HK-2 (cell line): ENCODE measurements around the gene CLNK.

ENCODE experiments used
- DNase-seq: peaks from one replicate; pipeline ENCODE4 v3.0.0-alpha.2; 2018; ENCODE audit not compliant: unreplicated experiment

CLNK gene

DNA sequence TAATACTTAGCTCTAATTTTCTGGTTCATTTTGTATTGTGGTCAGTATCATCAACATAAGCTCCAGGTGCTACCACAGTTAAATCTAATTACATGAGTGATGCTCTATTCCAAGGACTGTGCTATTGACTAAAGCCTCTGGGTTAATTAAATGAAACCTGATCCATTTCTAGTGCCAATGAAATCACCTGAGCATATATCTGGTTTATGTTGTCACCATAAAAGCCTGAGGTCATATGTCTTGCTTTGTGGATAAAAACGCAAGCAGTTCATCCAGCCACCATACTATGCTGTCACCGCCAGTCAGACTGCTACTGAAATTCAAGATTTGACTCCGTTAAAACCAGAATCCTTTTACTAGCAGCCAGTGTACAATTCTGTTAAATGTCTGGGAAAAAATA lies 163.1 kb downstream of the CLNK start:
- DNase-seq: no peak

DNA sequence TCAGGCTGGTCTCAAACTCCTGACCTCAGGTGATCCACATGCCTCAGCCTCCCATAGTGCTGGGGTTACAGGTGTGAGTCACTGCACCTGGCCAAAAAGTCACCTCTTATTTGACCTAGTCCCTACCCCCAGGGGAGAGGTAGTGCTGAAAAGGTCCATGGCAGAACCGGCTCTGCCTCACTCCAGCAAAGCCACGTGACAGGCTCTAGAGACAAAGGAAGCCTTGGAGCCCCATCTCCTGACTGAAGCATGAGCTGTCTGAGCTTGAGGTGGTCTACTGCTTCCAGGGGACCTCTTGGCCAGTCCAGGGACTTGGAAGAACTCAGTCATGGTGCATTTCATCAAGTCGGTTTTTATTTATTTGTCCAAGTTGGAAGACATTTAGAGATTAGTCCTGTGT lies 174.8 kb downstream of the CLNK start:
- DNase-seq: no peak

DNA sequence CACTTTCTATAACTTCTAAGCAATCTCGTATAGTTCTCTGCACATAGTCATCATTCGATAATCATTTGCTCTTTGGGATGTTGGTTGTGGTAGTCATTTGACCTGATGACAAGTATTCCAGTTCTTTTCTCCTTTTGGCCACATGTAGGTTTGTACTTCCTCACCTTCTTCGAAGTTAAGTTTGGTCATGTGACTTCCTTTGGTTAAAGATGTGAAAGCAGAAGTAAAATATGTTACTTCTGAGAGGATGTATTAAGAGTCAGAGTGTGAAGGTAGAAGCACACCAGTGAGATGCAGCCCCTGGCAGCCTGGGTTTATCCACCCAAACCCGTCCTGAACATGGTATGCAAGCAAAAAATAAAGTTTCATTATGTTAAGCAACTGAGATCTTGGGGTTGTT lies 178.5 kb downstream of the CLNK start:
- DNase-seq: no peak

DNA sequence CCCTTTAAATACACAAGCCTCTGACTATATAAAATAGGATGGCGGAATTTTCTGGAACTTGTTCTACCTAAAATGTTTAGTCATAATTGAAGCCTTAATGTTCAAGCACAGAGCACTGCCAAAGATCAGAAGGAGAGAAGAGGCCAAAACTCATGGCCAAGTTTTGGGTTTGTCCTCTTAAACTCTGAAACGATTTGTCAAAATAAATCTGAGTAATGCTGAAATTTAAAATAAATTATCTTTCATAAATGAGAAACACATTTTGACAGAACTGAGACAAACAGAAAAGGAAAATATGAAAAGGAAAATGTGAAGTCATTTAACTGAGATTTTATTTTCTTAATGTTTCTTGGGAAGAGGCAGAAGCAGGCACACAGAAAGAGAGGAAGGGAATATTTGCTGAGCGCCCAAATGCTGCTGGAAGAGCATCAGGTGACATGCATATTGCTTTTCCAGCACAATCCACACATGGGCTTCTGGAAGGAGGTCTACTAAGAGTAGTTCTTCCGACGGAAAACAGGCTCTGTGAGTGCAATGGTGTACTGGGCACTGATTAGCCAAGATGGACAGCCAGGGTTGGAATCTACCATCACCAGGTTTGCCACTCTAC lies 179.9 kb downstream of the CLNK start:
- DNase-seq: no peak

DNA sequence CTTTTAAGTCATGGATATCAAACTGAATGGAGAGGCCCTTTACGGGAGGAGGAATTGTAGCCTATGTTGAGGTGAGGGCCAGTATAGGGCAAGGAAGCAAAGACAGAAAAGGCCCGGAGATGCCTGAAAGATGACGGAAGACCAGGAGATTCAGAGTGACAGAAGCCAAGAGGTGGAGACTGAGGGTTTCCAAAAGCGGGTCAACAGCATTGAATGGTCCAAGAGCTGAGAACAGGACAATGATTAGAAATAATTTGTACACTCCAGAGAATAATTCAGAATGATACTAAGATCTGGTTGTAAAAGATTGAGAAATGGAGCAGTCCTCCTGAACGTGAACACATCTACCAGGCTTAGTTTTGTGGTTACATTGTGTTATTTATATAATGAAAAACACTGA lies 181.9 kb downstream of the CLNK start:
- DNase-seq: no peak

DNA sequence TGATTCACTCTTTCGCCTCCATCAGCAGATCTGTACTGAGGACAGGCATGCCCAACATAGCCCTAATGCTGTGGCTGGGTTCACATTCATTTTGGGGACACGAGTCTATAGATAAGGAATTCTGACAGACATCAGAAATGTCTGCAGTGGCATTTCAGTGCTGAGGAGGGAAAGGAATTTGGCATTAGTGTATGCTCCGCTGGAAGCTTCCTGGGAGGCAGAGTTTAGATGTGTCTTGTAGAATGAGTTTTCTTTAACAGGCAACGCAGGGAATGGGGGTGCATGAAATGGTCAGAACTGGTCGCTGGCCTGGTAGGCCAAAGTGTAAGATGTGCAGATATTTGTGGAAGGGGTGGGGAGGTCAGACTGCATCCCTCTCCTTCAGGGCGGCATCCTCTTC lies 183.8 kb downstream of the CLNK start:
- DNase-seq: no peak

DNA sequence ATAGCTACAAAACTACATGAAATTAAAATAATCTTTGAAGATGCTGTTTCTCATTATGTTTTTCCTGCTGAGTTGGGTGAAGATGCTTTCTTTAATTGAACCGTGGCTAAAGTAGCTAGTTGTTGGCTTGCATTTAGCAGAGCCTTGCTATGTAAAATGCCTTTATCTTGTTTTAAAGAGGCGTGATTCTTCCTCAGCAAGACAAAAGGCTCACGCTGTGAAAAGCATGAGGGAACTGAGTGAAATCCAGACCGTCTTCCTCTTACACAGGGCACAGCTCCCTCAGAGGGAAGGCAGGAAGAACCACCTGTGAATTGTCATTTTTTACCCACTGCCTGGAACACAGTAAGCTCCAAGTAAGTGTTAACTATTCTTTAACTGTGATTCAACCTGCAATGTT lies 188.4 kb downstream of the CLNK start:
- no peak for DNase-seq

DNA sequence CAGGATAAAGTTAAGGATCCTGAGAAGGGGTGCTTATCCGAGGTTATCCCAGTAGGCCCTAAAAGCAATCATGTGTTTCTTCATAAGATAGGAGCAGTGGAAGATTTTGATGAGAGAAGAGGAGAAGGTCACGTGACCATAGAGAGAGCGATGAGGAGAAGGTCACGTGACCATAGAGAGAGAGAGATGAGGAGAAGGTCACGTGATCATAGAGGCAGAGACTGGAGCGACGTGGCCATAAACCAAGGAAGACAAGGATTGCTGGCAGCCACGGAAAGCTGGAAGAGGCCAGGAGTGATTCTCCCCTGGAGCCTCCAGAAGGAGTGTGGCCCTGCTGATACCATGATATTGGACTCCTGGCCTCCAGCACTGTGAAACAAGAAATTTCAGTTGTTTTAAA lies 188.9 kb downstream of the CLNK start:
- DNase-seq: no peak

DNA sequence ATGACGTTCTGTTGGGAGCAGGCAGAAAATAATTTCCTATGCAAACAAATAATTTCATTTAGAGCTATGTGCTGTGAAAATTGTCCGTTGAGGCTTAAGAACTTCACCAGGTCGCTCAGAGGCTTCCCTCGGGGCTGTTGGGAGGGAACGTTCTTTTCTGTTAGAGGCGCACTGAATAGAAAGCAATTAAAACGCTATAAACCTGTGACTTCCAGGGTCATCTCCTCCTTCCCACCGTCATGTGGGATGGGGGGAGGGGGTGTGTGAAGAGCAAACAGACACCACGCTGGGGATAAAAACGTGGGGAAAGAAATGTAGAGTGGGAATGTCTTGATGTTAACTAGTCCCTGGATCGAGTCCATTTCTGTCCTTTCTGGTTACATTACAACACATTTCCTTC lies 192.1 kb downstream of the CLNK start:
- DNase-seq: no peak

DNA sequence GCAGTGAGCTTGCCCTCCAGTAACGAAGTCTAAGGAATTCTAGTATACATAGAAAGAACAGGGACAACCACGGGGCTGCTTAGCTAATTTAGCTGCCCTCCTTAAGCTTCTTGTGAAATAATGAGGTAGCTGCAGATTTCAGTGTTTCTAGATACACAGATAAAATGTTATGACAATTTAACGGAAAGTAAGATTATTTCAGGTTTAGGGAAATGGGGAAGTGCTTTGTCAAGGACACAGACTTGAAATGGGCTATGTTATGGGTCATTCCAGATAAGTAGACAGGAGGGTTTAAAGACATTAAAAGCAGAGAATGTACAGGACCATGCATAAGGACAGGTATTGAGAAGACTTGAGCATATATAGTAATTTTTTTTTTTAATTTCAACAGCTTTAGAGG lies 193.2 kb downstream of the CLNK start:
- no peak for DNase-seq

DNA sequence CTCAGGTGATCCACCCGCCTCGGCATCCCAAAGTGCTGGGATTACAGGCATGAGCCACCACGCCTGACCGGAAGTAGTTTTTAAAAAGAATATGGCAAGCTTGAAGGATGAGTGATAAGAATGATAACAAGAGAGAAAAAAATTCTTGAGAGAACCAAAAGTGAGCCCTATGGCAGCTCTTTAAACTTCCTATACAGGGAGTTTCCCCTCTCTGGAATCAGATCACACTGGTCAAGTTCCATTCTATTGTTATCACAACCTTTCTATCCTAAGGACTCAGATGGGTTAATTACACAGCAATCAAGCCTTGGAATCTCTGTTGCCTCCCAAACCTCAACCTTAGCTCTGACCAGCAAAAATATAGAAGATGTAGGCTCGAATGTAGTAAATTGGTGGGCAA lies 193.6 kb downstream of the CLNK start:
- no peak for DNase-seq

DNA sequence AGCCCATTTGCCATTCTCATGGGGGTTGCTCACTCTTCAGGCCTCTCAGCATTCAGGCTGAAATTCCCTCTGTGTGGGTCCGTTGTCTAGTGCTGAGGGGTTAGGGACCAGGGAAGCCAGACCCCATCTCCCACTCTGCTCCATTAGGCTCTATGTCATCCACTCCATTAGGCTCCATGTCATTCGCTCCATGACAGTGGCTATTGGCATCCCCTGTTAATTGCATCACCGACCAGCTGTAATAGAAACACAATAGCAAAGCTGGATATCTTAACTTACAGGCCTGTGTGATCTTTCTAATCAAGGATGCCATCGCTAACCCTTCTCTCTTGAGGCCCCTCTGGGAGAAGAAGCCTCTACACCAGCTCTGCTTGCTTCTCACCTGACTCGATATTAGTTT lies 201.7 kb downstream of the CLNK start:
- no peak for DNase-seq

DNA sequence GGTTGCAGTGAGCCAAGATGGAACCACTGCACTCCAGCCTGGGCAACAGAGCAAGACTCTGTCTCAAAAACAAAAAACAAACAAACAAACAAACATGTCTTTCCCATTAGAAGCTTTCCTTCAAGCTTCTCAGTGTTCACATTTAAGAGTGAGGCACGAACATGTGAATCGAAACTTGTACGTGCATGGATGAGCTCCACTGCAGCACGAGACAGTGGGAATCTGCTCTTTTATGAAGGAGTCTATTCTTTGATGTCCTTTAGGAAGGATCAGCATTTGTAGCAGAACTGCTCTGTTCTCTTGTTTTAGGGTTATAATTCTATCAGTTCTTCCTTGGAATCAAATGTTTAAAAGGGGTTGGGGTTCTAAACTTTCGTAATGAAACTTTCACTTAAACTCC lies 204.0 kb downstream of the CLNK start:
- no peak for DNase-seq

DNA sequence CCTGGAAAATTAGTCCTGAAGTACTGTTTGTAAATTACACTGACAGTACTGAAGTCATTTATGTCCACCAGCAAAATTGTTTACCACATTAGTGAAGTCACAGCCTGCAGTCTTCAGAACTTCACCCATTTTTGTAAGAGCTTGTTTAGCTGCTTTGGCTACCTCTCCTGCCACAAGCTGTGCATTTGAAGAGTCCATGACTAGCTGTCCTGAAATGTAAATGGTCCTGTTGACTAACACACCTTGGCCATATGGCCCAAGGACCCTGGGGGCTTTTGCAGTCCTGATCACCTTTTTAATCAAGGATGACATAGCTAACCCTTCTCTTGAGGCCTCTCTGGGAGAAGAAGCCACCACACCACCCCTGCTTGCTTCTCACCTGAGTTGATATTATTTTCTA lies 205.9 kb downstream of the CLNK start:
- no peak for DNase-seq

DNA sequence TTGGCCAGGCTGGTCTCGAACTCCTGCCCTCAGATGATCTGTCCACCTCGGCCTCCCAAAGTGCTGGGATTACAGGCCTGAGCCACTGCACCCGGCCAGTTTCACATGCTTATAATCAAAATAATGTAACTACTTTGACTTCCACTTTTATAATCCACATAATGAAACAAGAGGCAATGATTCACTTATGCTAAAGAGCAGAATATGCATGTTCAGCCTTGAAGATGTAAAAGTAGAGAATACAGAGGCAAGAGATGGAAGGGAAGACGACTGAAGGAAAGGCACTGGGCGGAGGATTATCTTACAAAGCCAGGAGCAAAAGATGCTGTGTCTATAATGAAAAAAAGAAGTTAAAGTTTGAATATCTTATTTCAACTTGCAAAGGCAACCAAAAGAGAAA lies 214.1 kb downstream of the CLNK start:
- DNase-seq: no peak

DNA sequence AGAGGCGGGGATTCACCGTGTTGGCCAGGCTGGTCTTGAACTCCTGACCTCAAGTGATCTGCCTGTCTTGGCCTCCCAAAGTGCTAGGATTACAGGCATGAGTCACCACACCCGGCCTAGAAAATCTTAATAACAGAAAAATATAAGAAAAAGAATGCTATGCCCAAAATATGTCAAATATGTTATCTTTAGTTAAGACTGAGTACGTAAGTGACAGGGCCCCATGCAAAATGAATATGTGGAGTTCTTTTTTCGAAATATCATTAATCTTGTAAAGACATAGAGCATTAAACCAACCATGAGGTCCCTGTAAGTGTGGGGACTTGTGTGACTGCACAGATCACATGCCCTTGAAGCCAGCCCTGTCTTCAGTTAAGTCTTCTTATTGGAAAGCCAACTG lies 218.4 kb downstream of the CLNK start:
- no peak for DNase-seq

DNA sequence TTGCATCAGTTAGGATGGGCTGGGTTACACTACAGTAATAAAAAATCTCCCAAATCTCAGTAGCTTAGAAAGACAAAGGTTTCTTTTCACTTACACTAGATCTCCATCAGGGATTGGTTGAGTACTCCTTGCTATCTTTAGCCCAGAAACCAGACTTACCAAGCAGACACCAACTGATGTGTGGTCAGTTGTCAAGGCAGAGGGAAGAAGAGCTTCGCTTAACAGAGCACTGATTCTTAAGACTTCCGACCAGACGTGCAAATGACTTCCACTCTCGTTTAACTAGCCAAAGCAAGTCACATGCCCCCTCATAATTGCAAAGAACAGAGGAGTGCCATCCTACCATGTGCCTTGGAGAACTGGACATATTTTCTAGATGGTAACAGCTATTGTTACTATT lies 221.7 kb downstream of the CLNK start:
- no peak for DNase-seq

DNA sequence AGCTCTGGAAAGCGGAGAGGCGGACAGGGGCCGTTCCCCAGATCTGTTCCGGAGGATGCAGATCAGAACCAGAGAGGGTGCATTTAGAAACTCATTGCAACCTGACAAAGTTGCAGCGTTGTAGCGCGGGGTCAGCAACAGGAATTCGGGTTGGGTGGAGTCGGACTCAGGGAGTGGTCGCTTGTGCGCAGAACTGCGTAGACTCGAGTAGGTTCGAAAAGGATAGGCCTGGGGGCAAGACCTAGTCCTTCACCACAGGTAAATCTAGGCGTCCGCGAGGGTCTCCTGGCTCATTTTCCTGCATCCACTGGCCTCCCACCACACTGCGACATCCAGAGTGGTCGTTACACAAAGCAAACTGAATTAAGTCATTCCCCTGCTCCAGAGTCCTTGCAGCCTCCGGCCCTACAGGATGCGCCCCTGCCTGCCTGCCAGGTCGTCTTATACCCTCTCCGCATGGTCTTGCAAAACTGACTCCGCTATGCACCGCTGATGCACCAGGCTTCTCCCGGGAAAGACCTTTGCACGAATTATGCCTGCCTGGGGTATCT lies 222.6 kb downstream of the CLNK start:
- no peak for DNase-seq

DNA sequence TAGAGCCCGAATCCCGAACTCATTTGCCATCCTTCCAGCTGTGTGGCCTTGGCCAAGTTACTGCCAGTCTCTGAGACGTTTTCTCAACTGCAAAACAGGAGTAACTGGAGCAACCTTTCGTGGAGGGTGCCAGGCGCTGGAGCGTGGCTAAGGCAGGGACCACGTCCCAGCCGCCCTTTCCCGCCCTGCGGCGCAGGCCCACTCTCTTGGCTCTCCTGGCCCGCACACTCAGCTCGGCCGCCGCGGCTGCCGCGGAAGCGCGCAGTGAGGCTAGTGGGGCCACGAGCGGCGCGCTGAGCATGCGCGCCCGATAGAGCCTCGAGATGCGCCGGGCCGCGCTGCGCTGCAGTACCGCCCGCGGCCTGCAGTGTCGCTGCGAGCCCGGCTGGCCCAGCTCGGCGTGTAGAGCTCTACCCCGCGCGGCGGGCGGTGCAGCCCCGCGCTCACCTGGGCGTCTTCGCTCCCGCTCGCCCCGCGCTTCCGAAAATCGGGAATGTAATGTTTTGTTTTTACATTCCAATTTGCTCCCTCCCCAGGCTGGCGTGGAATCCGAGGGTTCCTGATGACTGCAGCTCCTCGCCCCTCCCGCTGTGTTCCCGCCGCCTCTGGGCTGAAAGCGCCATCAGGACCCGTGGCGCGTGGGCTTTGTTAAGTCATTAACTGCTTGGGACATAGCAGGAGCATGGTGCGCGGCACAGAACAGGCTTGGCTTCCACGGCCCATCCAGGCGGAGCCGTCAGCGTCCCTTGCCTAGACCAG lies 223.3 kb downstream of the CLNK start:
- DNase-seq: no peak

DNA sequence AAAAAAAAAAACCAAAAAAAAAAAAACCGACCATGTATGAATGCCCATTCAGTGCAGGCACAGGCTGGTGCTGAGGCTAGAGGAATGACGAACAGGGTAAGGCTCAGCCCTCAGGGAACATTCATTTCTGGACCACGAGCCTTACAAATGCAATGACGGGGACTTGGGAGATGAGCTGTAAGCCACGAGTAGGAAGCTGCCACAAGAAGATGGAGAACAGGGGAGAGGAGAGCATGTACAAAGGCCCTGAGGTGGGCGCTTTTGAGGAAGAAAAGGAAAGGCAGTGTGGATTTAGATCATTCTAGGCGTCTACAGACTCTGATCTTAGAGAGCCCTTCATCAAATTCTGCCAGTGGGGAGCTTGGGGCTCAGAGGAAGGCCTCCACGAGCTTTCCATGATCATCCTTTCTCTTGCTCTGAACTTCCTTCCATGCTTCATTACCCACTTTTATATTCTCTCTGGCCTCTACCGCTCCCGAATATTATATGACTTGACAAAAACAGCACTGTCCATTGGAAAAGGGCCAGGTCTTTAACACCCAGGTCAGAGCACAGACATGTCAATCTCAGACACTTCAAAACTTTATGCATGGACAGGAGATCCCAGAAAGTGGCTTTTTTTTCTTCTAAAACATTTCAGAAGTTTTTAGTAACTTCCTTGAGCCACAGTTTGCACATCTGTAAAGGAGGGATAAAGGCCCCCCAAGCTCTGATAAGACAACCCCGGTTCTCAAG lies 224.1 kb downstream of the CLNK start:
- no peak for DNase-seq

DNA sequence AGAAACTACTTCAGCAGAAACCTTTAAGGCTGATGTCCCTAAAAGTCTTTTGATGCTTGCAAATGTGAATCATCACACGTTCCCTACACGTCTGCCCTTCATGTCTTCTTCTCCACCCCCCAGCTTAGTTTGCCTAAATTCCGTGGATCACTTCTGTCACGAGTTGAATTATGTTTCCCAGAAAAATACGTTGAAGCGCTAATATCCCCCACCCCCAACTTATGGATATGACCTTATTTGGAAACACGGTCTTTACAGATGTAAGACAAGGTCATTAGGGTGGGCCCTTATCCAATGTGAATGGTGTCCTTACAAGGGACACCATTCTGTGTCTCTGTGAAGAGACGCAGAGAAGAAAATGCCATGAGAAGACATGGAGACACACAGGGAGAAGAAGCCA lies 225.3 kb downstream of the CLNK start:
- no peak for DNase-seq

DNA sequence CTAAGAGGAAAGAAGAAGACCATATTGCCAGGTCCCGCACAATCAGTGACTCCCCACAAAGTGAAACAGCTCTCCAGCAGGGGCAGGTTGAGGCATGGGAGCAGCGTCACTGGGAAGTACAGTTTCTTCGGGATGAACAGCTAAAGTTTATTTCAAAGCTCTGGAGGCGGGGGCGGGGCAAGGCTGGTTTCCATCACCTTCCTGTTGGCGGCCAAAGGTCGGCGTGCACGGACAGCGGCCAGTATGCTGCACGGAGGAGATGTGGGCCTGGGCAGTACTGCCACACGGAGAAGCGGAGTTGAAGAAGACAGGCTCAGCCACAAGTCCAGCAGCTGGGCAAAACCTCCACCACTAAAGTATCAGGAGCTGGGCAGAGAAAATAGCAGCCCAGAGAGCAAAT lies 226.4 kb downstream of the CLNK start:
- no peak for DNase-seq

DNA sequence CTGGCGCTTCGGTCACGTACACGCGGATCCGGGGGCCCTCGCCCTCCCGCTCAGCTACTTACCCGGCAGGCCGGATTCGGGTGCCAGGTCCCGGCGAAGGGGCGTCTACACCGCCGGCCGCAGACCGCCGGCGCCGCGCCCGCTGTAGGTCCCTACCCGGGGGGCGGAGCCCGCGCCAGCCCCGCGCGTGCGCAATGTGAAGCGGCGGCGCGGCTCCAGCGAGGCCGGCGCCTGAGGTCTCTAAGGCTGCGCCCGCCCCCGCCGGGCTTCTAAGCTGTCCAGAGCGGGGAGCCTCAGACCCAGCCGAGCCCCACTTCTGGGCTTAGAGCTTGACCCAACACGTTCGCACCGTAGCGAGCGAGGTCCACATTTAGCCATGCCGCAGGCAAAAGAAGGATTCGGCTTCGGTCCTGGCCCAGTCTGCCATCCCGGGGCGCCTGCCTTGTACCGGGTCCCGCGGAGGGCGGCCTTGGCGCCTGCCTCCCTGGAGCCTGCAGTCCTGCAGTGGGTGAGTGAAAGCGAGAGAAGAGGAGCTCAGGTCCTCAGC lies 227.2 kb downstream of the CLNK start, which contains the start of gene ZNF518B:
ZNF518B (minus strand) TSS at position 172 of the 547 bp plus-strand sequence. CDS start 11,098 bp downstream, outside the sequence.
- peak; percentile 55 for DNase-seq
